Panc1 (cell line): Measurements from ENCODE around the gene ARHGEF3. TPM values are rescaled to one million over a fixed set of nuclear protein-coding genes. Genes with fewer than 3 reads are reported as not detected.

Source experiments
- ATAC-seq: fragments of 200-7000 bp; cut with Tn5 transposase; 2 replicates; pipeline ENCODE4 v1.9.1; 2020; ENCODE audit warnings: mild to moderate bottlenecking, moderate library complexity
- BruUV-seq: library from RNA; stranded (reverse); fragments of 400-500 nt; replicated peaks from 2 replicates; lab custom pipeline; 2021; lab: Mats Ljungman, UMichigan
- CTCF ChIA-PET: fragments of 300-600 bp; sonication (Branson Sonifier 250); formaldehyde crosslinking; loops from one replicate; lab custom pipeline; 2022; ENCODE audit warnings: antibody characterized with exemption; lab: Charles Lee
- POLR2A ChIA-PET: fragments of 300-600 bp; sonication (Branson Sonifier 250); formaldehyde crosslinking; loops from one replicate; lab custom pipeline; 2022; ENCODE audit warnings: antibody characterized with exemption; lab: Charles Lee
- DNase-seq: peaks from one replicate; pipeline ENCODE4 v3.0.0-alpha.2; 2010; ENCODE audit warnings: low read depth, low spot score
- H3K27ac ChIP-seq: 2 replicates; pipeline ENCODE4 v1.5.1; 2011; ENCODE audit warnings: mild to moderate bottlenecking, low read length, inconsistent platforms
- H3K27me3 ChIP-seq: fragments of 200-500 bp; sonication (Bioruptor generic); 2 replicates; pipeline ENCODE4 v1.6.0; 2014; ENCODE audit warnings: low read length, inconsistent platforms; ENCODE audit not compliant: control insufficient read depth, insufficient read depth
- H3K36me3 ChIP-seq: fragments of 200-500 bp; sonication (Bioruptor generic); 2 replicates; pipeline ENCODE4 v1.5.1; 2014; ENCODE audit warnings: inconsistent platforms, mild to moderate bottlenecking, low read length, moderate library complexity; ENCODE audit not compliant: control insufficient read depth, insufficient read depth
- H3K4me1 ChIP-seq: 2 replicates; pipeline ENCODE4 v1.5.1; 2011; ENCODE audit warnings: inconsistent platforms, mild to moderate bottlenecking, low read length, moderate library complexity; ENCODE audit not compliant: control insufficient read depth, insufficient read depth
- H3K4me3 ChIP-seq, 2 experiments: 2 replicates each; pipeline ENCODE4 v1.5.1; 2011 to 2012; ENCODE audit warnings: low read depth in 2 of 2, low read length in 2 of 2, mild to moderate bottlenecking in 2 of 2, inconsistent platforms in 1 of 2, moderate library complexity in 1 of 2
- H3K9me3 ChIP-seq: fragments of 200-500 bp; sonication (Bioruptor generic); 2 replicates; pipeline ENCODE4 v1.5.1; 2014; ENCODE audit warnings: low read depth, mild to moderate bottlenecking, inconsistent platforms, low read length, moderate library complexity; ENCODE audit not compliant: control insufficient read depth, insufficient read depth
- POLR2AphosphoS5 ChIP-seq: IDR thresholded peaks from 2 replicates; pipeline ENCODE4 v1.6.1; 2012; ENCODE audit warnings: mild to moderate bottlenecking, low read depth, low read length, moderate library complexity
- SIN3A ChIP-seq: IDR thresholded peaks from 2 replicates; pipeline ENCODE4 v1.6.1; 2012; ENCODE audit warnings: low read depth, mild to moderate bottlenecking, low read length, moderate library complexity, borderline replicate concordance; ENCODE audit not compliant: insufficient read depth
- TCF7L2 ChIP-seq: IDR thresholded peaks from 2 replicates; pipeline ENCODE4 v1.6.1; 2011; ENCODE audit warnings: mild to moderate bottlenecking, low read depth, low read length, inconsistent platforms
- in situ Hi-C: cut with HindIII; loops from 2 replicates; pipeline ENCODE4 v1.10.0; 2016; ENCODE audit warnings: low sequenced_read_pairs, low pct_unique_long_range_greater_than_20kb
- intact Hi-C: fragments of 100-400 bp; cut with micrococcal nuclease; formaldehyde crosslinking; loops from one replicate; pipeline ENCODE4 v1.10.0; 2022; ENCODE audit not compliant: unreplicated experiment
- total RNA-seq: library from RNA; stranded (reverse); gene quantifications from one replicate; pipeline ENCODE4 v1.2.1, GENCODE V29; 2021; ENCODE audit not compliant: unreplicated experiment
- TF ChIP-seq, protein P1 (sequence below): fragments of 450-650 bp; IDR thresholded peaks from 2 replicates; pipeline ENCODE4 v1.5.1; 2017; ENCODE audit warnings: mild to moderate bottlenecking
- TF ChIP-seq, protein P2 (sequence below), 2 experiments: IDR thresholded peaks; 2 replicates each; pipeline ENCODE4 v1.6.1; 2011 to 2012; ENCODE audit warnings: low read depth in 2 of 2, control low read depth in 1 of 2, low read length in 1 of 2, mild to moderate bottlenecking in 1 of 2, moderate library complexity in 1 of 2; ENCODE audit not compliant: insufficient read depth in 1 of 2

ARHGEF3 gene
- total RNA-seq, 1 experiment from 2014 or later: 19.8 TPM

DNA sequence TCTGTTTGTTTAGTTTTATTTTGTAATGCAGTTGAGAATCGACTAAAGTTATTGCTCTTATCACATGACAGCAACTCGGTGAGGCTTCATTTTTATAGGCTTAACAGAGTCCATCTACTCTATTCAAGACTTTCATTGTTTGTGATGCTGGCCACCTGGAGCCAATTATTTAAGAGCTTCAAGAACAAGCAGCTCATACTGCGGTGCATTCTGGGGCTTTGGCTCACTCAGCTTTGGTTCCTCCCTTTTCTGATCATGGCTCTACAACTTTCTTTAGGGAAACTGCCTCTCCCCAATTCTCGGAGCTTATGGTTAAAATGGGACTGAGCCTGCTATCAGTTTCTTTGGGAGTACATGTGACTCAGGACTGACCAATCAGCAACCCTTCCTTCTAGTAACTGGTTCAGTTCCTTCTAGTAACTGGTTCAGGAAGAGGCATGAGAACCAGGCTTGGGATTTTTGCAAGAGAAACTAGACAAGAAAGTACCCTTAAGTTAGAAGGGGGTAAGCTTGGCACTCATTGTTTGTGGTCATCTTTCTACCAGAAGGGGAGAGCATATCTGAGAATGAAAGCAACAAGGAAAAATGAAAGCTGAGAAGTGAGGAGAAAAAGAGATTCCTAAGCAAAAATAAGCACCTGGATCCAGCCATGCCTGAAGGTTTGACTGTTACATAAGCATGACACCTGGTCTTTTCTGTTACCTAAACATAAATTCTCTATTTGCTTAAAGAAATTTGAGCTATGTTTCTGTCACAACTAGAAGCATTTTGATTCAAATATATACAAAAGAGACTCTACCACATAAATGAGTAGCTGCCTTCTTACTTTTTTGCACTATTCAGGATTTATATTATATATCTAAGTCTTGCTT, 24.1 kb upstream of the ARHGEF3 start:
- no peak overlapping the region for H3K27ac ChIP-seq
- peaks cover 3% of the 10 kb centered on the region for H3K4me1 ChIP-seq
- ChIA-PET CTCF (no interaction called here), POLR2A (no interaction called here)
- H3K27me3 ChIP-seq: no peaks in the 10 kb centered on the region
- no peaks in the 10 kb centered on the region for H3K36me3 ChIP-seq
- DNase-seq (no peak), ATAC-seq (no peak)
- intact Hi-C loops (no loop called here), in situ Hi-C loops (no loop called here)
- no peak overlapping the region for H3K4me3 ChIP-seq
- TF ChIP-seq, protein P1, sequence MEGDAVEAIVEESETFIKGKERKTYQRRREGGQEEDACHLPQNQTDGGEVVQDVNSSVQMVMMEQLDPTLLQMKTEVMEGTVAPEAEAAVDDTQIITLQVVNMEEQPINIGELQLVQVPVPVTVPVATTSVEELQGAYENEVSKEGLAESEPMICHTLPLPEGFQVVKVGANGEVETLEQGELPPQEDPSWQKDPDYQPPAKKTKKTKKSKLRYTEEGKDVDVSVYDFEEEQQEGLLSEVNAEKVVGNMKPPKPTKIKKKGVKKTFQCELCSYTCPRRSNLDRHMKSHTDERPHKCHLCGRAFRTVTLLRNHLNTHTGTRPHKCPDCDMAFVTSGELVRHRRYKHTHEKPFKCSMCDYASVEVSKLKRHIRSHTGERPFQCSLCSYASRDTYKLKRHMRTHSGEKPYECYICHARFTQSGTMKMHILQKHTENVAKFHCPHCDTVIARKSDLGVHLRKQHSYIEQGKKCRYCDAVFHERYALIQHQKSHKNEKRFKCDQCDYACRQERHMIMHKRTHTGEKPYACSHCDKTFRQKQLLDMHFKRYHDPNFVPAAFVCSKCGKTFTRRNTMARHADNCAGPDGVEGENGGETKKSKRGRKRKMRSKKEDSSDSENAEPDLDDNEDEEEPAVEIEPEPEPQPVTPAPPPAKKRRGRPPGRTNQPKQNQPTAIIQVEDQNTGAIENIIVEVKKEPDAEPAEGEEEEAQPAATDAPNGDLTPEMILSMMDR: no peak
- TF ChIP-seq POLR2AphosphoS5: no peak
- TF ChIP-seq, protein P2, sequence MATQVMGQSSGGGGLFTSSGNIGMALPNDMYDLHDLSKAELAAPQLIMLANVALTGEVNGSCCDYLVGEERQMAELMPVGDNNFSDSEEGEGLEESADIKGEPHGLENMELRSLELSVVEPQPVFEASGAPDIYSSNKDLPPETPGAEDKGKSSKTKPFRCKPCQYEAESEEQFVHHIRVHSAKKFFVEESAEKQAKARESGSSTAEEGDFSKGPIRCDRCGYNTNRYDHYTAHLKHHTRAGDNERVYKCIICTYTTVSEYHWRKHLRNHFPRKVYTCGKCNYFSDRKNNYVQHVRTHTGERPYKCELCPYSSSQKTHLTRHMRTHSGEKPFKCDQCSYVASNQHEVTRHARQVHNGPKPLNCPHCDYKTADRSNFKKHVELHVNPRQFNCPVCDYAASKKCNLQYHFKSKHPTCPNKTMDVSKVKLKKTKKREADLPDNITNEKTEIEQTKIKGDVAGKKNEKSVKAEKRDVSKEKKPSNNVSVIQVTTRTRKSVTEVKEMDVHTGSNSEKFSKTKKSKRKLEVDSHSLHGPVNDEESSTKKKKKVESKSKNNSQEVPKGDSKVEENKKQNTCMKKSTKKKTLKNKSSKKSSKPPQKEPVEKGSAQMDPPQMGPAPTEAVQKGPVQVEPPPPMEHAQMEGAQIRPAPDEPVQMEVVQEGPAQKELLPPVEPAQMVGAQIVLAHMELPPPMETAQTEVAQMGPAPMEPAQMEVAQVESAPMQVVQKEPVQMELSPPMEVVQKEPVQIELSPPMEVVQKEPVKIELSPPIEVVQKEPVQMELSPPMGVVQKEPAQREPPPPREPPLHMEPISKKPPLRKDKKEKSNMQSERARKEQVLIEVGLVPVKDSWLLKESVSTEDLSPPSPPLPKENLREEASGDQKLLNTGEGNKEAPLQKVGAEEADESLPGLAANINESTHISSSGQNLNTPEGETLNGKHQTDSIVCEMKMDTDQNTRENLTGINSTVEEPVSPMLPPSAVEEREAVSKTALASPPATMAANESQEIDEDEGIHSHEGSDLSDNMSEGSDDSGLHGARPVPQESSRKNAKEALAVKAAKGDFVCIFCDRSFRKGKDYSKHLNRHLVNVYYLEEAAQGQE (IDR thresholded peaks at IDR 0.05; ENCODE audit: insufficient read depth in 1 of 2, low read depth in 2 of 2, low read length in 1 of 2): no peak
- no peak for TF ChIP-seq TCF7L2
- TF ChIP-seq SIN3A: no peak
- H3K9me3 ChIP-seq: no peaks in the 10 kb centered on the region
- no TSS peak for BruUV-seq

DNA sequence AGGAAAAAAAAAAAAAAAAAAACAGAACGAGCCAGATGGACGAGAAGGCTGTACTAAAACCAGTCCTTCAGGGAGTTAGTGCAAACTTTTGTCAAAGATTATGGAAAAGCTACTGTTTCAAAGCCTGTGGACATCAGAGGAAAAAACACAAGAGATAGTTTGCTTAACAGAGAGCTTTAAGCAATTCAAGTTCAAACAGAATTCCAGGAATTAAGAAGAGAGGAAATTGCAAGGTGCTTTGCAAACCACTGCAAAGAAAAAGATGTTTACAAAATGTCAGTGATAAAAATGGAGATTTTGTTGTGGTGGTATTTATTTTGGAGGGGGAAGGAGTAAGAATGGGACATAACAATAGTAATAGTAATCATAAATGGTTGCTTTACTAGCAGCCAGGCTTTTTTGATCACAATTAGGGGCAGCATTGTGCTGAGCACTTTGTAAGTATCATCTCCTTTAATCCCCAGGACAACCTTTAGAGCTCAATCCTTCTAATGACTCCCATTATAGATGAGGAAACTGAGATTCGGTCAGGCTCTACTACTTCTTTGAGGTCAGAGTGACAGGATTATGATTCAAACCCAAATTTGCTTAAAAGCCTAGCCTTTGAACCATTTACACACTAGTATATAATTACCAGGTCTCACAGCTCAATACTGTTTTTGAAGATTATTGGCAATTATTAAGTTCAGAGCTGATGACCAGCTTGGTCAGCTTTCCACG, 22.4 kb upstream of the ARHGEF3 start:
- DNase-seq (no peak), ATAC-seq (no peak)
- BruUV-seq: no TSS peak
- ChIA-PET CTCF (no interaction called here), POLR2A (no interaction called here)
- Histone ChIP-seq H3K27ac (no peak overlapping the region; the same call in 1 of the 2 replicates), H3K36me3 (no peaks in the 10 kb centered on the region), H3K4me1 (peaks cover 3% of the 10 kb centered on the region), H3K27me3 (no peaks in the 10 kb centered on the region), H3K4me3 (no peak overlapping the region), H3K9me3 (no peaks in the 10 kb centered on the region)
- intact Hi-C loops: no loop called here
- in situ Hi-C loops: no loop called here
- TF ChIP-seq POLR2AphosphoS5 (no peak), SIN3A (no peak), TCF7L2 (no peak)
- TF ChIP-seq, protein P2 (IDR thresholded peaks at IDR 0.05; ENCODE audit: insufficient read depth in 1 of 2, low read depth in 2 of 2, low read length in 1 of 2): no peak
- TF ChIP-seq, protein P1: no peak
